ENCODE data around the gene THADA.
"Not testable (repeated sequence)": the region's sequence is repeated elsewhere in the genome, so short reads cannot be mapped to it uniquely, and the experiment has no call there.

THADA gene, protein sequence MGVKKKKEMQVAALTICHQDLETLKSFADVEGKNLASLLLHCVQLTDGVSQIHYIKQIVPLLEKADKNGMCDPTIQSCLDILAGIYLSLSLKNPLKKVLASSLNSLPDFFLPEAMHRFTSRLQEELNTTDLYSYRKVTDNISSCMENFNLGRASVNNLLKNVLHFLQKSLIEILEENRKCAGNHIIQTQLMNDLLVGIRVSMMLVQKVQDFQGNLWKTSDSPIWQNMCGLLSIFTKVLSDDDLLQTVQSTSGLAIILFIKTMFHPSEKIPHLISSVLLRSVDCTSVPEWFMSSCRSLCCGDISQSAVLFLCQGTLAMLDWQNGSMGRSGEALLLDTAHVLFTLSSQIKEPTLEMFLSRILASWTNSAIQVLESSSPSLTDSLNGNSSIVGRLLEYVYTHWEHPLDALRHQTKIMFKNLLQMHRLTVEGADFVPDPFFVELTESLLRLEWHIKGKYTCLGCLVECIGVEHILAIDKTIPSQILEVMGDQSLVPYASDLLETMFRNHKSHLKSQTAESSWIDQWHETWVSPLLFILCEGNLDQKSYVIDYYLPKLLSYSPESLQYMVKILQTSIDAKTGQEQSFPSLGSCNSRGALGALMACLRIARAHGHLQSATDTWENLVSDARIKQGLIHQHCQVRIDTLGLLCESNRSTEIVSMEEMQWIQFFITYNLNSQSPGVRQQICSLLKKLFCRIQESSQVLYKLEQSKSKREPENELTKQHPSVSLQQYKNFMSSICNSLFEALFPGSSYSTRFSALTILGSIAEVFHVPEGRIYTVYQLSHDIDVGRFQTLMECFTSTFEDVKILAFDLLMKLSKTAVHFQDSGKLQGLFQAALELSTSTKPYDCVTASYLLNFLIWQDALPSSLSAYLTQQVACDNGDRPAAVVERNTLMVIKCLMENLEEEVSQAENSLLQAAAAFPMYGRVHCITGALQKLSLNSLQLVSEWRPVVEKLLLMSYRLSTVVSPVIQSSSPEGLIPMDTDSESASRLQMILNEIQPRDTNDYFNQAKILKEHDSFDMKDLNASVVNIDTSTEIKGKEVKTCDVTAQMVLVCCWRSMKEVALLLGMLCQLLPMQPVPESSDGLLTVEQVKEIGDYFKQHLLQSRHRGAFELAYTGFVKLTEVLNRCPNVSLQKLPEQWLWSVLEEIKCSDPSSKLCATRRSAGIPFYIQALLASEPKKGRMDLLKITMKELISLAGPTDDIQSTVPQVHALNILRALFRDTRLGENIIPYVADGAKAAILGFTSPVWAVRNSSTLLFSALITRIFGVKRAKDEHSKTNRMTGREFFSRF (N-terminal part only)

GRCh38 chr2:43595603-43596412, at the start of gene THADA:
THADA (minus strand) TSS chr2:43596038; CDS start chr2:43592392, 3,646 bp downstream.
- DNase-seq (ENCODE audit: low read depth, low spot score) = peak; percentile 95

DNA sequence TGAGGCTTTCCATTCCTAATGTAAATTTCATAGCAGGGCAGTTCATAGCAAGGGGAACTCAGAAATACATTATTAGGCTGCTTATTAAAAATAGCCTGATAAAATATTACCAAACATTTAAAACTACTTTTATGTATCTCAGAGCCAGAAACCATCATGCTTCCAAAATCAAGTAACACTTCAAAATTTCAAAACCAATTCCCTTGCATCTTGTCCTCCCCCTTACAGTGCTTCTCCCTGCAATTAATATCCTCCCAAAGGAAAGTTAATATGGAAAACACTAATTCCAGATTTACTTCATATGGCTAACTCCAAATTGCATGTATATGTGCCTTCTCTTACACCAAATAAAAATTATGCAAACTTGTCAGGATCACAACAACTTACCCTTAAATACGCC, 47.8 kb upstream of the THADA start:
- no peak for DNase-seq (ENCODE audit: low read depth, low spot score)

GRCh38 chr2:43642363-43642762, 46.5 kb upstream of the THADA start:
- DNase-seq (ENCODE audit: low read depth, low spot score) = no peak

DNA sequence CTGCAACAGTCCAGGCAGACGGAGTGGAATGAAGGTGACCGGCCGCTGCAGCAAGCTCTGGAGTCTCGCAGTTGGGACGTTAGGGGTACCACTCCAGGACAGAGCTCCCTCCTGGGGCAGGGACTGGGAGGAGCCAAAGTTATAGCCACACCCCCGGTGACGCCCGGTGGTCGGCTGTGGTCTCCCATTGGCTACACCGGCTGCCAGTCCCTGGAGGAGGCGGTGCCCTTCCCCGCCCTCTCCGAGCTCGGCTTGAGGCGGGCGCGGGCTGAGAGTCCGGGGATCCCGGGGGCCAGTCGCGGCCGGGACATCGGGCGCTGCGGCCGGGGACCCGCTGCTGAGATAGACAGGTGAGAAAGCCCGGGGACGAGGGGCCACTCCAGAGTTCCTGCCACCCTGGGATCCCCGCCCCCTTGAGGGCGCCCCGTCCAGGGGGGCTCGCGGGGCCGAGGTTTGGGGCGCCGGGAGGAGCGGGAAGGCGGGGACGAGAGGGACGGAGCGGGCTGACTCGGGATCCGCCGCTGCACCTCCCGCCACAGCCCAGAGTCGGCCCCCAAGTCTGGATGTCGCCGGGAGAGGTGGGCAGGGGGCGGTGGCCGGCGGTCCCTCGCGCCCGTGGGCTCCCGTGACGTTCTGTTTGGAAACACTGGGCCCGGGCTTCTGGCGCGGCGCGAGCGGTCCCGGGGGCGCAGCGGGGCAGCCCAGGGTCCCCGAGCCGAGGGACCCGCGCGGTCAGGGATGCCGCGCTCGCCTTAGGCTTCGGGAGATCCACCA, 41.4 kb upstream of the THADA start, which contains the start of gene PLEKHH2:
PLEKHH2 (plus strand) TSS at position 231 of the 774 bp plus-strand sequence. CDS start 7,414 bp downstream, outside the sequence.
- DNase-seq (ENCODE audit: low read depth, low spot score) = peak; percentile 58

DNA sequence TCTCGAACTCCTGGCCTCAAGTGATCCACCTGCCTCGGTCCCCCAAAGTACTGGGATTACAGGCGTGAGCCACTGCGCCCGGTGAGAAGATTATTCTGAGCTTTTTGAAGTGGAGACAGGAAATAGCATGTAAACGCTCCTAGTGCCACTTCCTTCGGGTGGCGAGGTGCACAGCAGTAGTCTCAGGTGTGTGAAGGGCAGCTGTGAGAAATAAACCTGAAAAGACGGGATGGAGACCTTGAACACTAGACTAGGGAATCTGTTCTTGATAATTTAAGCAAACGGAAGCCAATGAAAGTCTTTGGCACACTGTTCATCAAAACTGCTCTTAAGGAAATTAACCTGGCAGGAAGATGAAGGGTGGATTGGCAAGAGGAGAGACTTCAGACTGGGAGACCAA, 40.8 kb upstream of the THADA start:
- DNase-seq (ENCODE audit: low read depth, low spot score) = no peak

DNA sequence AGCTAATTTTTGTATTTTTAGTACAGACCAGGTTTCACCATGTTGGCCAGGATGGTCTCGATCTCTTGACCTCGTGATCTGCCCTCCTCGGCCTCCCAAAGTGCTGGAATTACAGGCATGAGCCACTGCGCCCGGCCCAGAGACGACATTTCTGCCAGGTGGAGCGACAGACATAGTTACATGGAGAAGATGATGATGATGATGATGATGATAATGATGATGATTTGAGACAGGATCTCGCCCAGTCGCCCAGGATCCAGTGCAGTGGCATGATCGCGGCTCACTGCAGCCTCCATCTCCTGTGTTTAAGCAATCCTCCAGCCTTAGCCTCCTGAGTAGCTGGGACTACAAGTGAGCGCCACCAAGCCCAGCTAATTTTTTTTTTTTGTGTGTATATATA, 40.3 kb upstream of the THADA start:
- not testable (repeated sequence) for DNase-seq (ENCODE audit: low read depth, low spot score)

DNA sequence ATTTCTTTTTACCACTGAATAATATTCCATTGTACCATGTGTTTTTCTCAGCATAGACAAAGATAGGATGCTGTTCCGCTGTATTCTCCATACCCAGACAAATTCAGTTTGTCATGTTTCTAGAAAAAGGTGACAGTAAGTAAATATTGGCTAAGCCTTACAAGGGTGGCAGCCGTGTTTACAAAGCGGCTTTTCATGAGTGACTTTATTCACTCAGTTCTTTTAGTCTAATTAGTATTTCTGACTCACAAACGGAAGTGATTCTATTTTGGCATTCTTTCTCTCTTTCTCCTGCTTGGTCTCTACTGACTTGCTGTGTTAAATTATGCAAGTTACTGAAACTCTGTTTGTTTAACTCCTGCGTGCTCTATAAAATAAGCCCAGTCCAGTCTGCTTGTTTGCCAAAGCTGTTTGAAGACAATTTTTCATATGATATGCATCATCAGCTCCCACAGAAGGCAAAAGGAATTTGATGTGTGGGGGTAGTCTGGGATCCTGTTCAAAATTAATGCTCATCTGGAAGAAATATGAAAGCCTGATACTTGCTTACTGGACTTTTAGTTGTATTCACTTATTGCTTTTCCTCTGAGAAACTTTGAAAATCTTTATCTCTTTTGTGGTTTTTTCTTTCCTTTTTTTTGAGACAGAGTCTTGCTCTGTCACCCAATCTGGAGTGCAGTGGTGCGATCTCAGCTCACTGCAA, 38.9 kb upstream of the THADA start:
- peak; percentile 10 for DNase-seq (ENCODE audit: low read depth, low spot score)

GRCh38 chr2:43631618-43632317, 35.9 kb upstream of the THADA start:
- DNase-seq (ENCODE audit: low read depth, low spot score) = no peak

- DNase-seq (ENCODE audit: low read depth, low spot score) = no peak
Observed at GRCh38 chr2:43622931-43623451, 27.2 kb upstream of the THADA start.

- no peak for DNase-seq (ENCODE audit: low read depth, low spot score)
Observed at GRCh38 chr2:43619511-43619910, 23.7 kb upstream of the THADA start.

GRCh38 chr2:43616967-43617680, 21.3 kb upstream of the THADA start:
- no peak for DNase-seq (ENCODE audit: low read depth, low spot score)

DNA sequence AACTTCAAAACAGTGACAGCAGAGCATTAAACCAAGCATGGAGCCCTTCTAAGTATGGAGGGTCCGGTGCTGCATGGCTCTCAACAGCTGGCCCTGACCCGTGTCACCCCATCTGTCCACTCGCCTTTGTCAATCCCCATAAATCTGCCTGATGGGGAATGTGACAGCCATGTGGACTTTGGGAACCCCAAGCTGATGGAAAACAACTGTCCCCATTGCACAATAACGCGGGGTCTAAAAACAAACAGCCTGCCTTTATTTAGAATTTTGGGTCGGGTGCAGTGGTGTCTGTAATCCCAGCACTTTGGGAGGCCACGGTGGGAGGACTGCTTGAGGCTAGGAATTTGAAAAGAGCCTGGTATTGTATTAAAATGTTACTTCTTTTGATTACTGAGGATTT, 17.1 kb upstream of the THADA start:
- DNase-seq (ENCODE audit: low read depth, low spot score) = no peak

DNA sequence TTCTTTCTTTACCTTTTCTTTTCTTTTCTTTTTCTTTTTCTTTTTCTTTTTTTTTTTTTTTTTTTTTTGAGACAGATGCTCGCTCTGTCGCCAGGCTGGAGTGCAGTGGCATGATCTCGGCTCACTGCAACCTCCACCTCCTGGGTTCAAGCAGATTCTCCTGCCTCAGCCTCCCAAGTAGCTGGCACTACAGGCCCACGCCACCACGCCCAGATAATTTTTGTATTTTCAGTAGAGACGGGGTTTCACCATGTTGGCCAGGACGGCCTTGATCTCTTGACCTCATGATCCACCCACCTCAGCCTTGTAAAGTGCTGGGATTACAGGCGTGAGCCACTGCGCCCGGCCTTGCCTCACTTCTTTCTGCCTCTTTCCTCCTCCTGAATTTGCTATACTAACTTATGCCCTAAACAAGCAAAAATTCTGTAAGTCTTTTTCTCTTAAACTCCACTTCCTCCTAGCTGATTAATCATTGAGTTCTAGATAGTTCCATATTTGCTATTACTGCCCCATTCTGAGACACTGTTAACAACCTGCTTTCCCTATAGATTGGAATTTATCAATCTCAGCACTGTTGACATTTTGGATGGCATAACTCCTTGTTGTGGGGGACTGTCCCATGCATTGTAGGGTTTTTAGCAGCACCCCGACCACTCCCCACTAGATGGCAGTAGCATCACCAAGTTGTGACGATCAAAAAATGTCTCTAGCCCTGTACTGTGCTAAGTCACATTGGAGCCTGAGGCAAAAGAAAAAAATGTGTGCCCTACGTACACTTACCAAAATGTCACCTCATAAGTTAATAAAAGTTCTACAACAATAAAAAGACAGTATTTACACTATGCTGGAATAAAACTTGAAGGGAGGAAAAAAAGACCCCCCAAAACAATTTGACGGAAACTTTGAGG, 16.4 kb upstream of the THADA start:
- DNase-seq (ENCODE audit: low read depth, low spot score) = no peak

DNA sequence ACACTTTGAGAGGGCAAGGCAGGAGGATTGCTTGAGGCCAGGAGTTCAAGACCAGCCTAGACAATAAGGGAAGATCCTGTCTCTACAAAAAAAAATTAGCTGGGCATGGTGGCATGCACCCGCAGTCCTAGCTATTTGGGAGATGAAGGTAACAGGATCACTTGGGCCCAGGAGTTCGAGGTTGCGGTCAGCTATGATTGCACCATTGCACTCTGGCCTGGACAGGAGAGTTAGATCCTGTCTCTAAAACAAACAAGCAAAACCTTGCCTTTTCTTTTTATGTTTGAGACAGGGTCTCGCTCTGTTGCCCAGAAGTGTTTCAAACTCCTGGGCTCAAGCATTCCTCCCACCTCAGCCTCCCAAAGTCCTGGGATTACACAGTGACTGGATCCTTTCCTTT, 14.5 kb upstream of the THADA start:
- no peak for DNase-seq (ENCODE audit: low read depth, low spot score)

DNA sequence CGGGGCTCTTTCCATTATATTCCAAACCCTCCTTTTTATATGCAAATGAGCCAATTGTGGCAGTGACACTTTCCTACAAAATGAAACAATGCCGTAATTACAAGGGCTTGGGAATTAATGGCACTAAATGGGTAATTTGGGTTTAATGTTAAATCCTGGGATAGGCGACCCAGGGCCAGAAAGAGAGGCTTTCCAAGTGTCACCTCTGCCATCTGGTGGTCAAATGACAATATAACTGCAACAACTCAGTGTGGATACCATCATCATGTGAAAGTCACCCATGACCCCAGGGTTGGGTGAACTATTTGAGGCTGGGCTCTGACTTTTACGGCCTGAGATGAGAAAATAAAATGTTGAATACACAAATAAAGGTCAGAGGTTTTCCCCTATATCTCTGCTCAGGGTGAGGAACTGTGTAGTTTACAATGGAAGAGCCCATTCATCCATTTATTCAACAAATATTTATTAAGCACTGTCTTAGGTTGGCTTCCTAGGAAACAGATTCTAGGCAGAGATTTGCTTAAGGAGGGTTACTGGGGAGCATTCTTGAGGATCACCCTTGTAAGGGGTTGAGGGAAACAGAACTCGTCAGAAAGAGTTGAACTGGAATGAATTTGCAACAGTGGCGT, 13.6 kb upstream of the THADA start:
- DNase-seq (ENCODE audit: low read depth, low spot score) = no peak

DNA sequence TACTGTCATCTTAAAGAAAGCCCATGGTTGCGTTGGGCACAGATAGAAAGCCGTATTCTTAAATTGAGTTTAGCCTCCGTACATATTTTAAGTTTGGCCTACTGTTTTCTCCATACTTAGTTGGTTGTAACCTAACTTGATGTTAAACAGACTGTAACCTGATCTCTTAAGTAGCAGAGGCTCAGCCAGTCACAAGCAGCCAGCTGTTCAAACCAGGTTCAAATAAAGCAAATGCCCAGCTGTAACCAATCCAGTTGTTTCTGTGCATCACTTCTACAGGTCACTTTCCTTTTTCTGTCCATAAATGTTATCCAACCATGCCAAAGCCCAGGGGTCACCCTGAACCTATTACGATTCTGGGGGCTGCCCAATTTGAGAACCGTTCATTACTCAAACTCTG, 10.0 kb upstream of the THADA start:
- no peak for DNase-seq (ENCODE audit: low read depth, low spot score)

All from brain pericyte (primary cell).